A673 (cell line): ENCODE data around the gene DPM2. TPM values are rescaled to one million over a fixed set of nuclear protein-coding genes. Genes with fewer than 3 reads are reported as not detected.

ENCODE experiments used
- BruUV-seq: library from RNA; stranded (reverse); fragments of 400-500 nt; replicated peaks from 2 replicates; lab custom pipeline; 2021; lab: Mats Ljungman, UMichigan
- CTCF ChIA-PET: fragments of 300-600 bp; sonication (Branson Sonifier 250); formaldehyde crosslinking; loops from one replicate; lab custom pipeline; 2022; ENCODE audit warnings: antibody characterized with exemption; lab: Charles Lee
- POLR2A ChIA-PET: fragments of 300-600 bp; sonication (Branson Sonifier 250); formaldehyde crosslinking; loops from one replicate; lab custom pipeline; 2022; ENCODE audit warnings: antibody characterized with exemption; ENCODE audit not compliant: low non-redundant PET; lab: Charles Lee
- DNase-seq: peaks from one replicate; pipeline ENCODE4 v3.0.0-alpha.2; 2015; ENCODE audit warnings: low spot score
- H3K27ac ChIP-seq: fragments of 200-600 bp; sonication (generic); 2 replicates; pipeline ENCODE4 v1.5.1; 2016; ENCODE audit warnings: mixed run types, low read depth, mild to moderate bottlenecking, mixed read lengths, antibody characterized with exemption, low read length; ENCODE audit not compliant: poor library complexity, severe bottlenecking
- H3K27me3 ChIP-seq: fragments of 200-600 bp; sonication (generic); replicated peaks from 2 replicates; pipeline ENCODE4 v1.6.1; 2017; ENCODE audit warnings: mixed run types, low read depth, mild to moderate bottlenecking, mixed read lengths, antibody characterized with exemption, low read length; ENCODE audit not compliant: insufficient read depth, poor library complexity
- H3K36me3 ChIP-seq: fragments of 200-600 bp; sonication (generic); 2 replicates; pipeline ENCODE4 v1.6.1; 2016; ENCODE audit warnings: mixed run types, mild to moderate bottlenecking, mixed read lengths, antibody characterized with exemption, low read length; ENCODE audit not compliant: insufficient read depth, poor library complexity, severe bottlenecking
- H3K4me1 ChIP-seq: fragments of 200-600 bp; sonication (generic); 2 replicates; pipeline ENCODE4 v1.6.1; 2017; ENCODE audit warnings: mixed run types, mild to moderate bottlenecking, mixed read lengths, antibody characterized with exemption, low read length; ENCODE audit not compliant: insufficient read depth, poor library complexity, severe bottlenecking
- H3K4me3 ChIP-seq: fragments of 200-600 bp; sonication (generic); 2 replicates; pipeline ENCODE4 v1.5.1; 2016; ENCODE audit warnings: low read depth, mixed run types, mild to moderate bottlenecking, mixed read lengths, low read length; ENCODE audit not compliant: poor library complexity, severe bottlenecking
- H3K9me3 ChIP-seq: fragments of 200-600 bp; sonication (generic); 2 replicates; pipeline ENCODE4 v1.6.1; 2016; ENCODE audit warnings: mixed run types, low read depth, mild to moderate bottlenecking, mixed read lengths, antibody characterized with exemption, low read length; ENCODE audit not compliant: poor library complexity, severe bottlenecking
- CTCF ChIP-seq: fragments of 300-800, 200-600 bp; sonication (generic); conservative IDR thresholded peaks from 2 replicates; pipeline ENCODE4 v1.5.1; 2017; ENCODE audit warnings: low read depth, mild to moderate bottlenecking, antibody characterized with exemption, low read length, moderate library complexity, mixed read lengths
- EZH2 ChIP-seq: fragments of 200-600 bp; sonication (generic); IDR thresholded peaks from 2 replicates; pipeline ENCODE4 v1.6.1; 2017; ENCODE audit warnings: borderline replicate concordance, low read depth, mild to moderate bottlenecking, mixed read lengths, antibody characterized with exemption, low read length; ENCODE audit not compliant: poor library complexity, severe bottlenecking
- intact Hi-C: fragments of 100-400 bp; cut with micrococcal nuclease; formaldehyde crosslinking; loops from one replicate; pipeline ENCODE4 v1.10.0; 2022; ENCODE audit not compliant: unreplicated experiment
- total RNA-seq: library from RNA; stranded (reverse); gene quantifications from 2 replicates; pipeline ENCODE4 v1.2.3, GENCODE V29; 2021

Gene DPM2
- total RNA-seq, 1 experiment from 2014 or later = 51.5 TPM

- DNase-seq = no peak
- Histone ChIP-seq H3K27me3 (no peaks in the 10 kb centered on the region), H3K36me3 (no peaks in the 10 kb centered on the region), H3K4me3 (no peak overlapping the region), H3K4me1 (peaks cover 2% of the 10 kb centered on the region), H3K9me3 (no peaks in the 10 kb centered on the region), H3K27ac (no peak overlapping the region)
- ChIA-PET POLR2A (no interaction called here), CTCF (no interaction called here)
- TF ChIP-seq EZH2 (no peak), CTCF (no peak)
- intact Hi-C loops = no loop called here
- BruUV-seq = no TSS peak
Measured at GRCh38 chr9:127983847-127984289, 46.2 kb upstream of the DPM2 start.

GRCh38 chr9:127982912-127983311 lies 45.3 kb upstream of the DPM2 start:
- BruUV-seq = no TSS peak
- H3K9me3 ChIP-seq = no peaks in the 10 kb centered on the region
- no peak for DNase-seq
- no peaks in the 10 kb centered on the region for H3K27me3 ChIP-seq
- CTCF ChIA-PET = no interaction called here
- H3K27ac ChIP-seq = no peak overlapping the region
- intact Hi-C loops = no loop called here
- H3K36me3 ChIP-seq = no peaks in the 10 kb centered on the region
- no peak for TF ChIP-seq CTCF
- no peak for TF ChIP-seq EZH2
- H3K4me3 ChIP-seq = no peak overlapping the region
- peaks cover 12% of the 10 kb centered on the region for H3K4me1 ChIP-seq
- POLR2A ChIA-PET = no interaction called here

GRCh38 chr9:127981559-127982121 lies 44.0 kb upstream of the DPM2 start:
- H3K4me3 ChIP-seq = peak overlapping the region; percentile 96
- no peaks in the 10 kb centered on the region for H3K9me3 ChIP-seq
- POLR2A ChIA-PET = no interaction called here
- TSS peak; percentile 98 for BruUV-seq
- H3K27me3 ChIP-seq = no peaks in the 10 kb centered on the region
- CTCF ChIA-PET = interaction anchor here (0.5 kb wide), 1 partner anchor 83 kb away, joined by 4 read pairs; no protein-coding TSS in a partner anchor
- H3K36me3 ChIP-seq = no peaks in the 10 kb centered on the region
- H3K27ac ChIP-seq = peak overlapping the region; percentile 83
- TF ChIP-seq CTCF (no peak), EZH2 (no peak)
- DNase-seq = no peak
- intact Hi-C loops = no loop called here
- peaks cover 20% of the 10 kb centered on the region for H3K4me1 ChIP-seq
